MG63 (cell line): ENCODE data around the gene NOTCH1. TPM values are rescaled to one million over a fixed set of nuclear protein-coding genes. Genes with fewer than 3 reads are reported as not detected.

Experiments used
- DNase-seq: peaks from one replicate; pipeline ENCODE4 v3.0.0-alpha.2; 2020
- H3K27me3 ChIP-seq: fragments of 250-450 bp; sonication (Bioruptor Pico); 2 replicates; pipeline ENCODE4 v1.5.1; 2020; ENCODE audit warnings: mild to moderate bottlenecking, moderate library complexity
- H3K36me3 ChIP-seq: fragments of 250-450 bp; sonication (Bioruptor Pico); 2 replicates; pipeline ENCODE4 v1.5.1; 2020; ENCODE audit warnings: mild to moderate bottlenecking, moderate library complexity
- H3K4me3 ChIP-seq: fragments of 250-450 bp; sonication (Bioruptor Pico); 2 replicates; pipeline ENCODE4 v1.5.1; 2020; ENCODE audit warnings: mild to moderate bottlenecking, moderate library complexity
- H3K9me3 ChIP-seq: fragments of 250-450 bp; sonication (Bioruptor Pico); 2 replicates; pipeline ENCODE4 v1.5.1; 2020; ENCODE audit warnings: mild to moderate bottlenecking, moderate library complexity
- total RNA-seq: library from RNA; depleted of rRNA; stranded (reverse); fragments of >200 nt; shearing (Covaris generic); gene quantifications from 2 replicates; pipeline ENCODE4 v1.2.3, GENCODE V29; 2014; ENCODE audit warnings: low replicate concordance

NOTCH1 gene
- total RNA-seq, 1 experiment from 2014 or later, result 4.7 TPM

DNA sequence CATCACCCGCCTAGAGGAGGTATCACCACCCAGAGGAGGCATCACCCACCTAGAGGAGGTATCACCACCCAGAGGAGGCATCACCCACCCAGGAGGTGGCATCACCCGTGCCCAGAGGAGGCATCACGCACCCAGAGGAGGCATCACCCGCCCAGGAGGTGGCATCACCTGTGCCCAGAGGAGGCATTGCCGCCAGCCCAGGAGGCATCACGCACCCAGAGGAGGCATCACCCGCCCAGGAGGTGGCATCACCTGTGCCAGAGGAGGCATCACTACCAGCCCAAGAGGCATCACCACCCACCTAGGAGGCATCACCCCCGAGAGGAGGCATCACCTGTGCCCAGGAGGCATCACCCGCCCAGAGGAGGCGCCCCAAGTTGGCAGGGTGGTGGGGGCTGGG is 2.6 kb downstream of the NOTCH1 start:
- no peaks in the 10 kb centered on the region for H3K9me3 ChIP-seq
- DNase-seq, result no peak
- no peaks in the 10 kb centered on the region for H3K27me3 ChIP-seq
- no peaks in the 10 kb centered on the region for H3K36me3 ChIP-seq
- no peak overlapping the region for H3K4me3 ChIP-seq

DNA sequence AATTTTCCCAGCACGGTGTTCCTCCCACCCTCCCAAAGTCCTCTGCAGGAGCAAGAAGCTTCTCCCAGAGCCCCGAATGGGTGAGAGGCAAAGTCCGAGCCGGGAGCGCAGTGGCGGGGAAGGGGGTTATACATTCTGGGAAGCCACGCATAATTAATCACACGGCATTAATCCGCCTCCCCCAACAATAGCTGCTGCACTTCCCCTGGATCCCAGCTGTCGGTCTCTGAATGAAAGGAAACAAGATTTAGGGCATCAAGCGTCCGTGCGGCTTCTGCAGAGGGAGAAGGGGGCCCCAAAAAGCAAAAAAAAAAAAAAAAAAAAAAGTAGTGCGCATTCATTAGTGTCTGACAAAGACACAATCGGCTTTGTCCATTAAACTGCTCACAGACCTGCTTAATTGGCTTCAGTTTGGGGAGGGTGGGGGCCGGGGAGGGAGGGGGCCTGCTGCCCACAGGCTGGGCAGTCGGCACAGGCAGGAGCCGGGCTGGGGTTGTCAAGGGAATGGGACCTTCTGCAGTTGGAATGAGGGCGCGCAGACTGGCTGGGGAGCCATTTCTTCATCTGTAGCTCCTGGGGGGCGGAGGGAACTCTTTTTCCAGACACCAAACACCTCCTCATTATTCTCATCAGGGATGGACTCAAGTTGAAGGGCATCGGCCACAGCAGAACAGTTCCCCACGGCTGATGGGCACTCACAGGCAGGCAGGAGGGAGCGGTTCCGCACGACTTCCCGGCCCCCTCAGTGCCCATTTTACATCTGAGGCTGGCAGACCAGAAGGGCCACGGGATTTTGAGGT is 3.4 kb downstream of the NOTCH1 start:
- Histone ChIP-seq H3K36me3 (no peaks in the 10 kb centered on the region), H3K27me3 (no peaks in the 10 kb centered on the region), H3K4me3 (no peak overlapping the region), H3K9me3 (no peaks in the 10 kb centered on the region)
- no peak for DNase-seq

DNA sequence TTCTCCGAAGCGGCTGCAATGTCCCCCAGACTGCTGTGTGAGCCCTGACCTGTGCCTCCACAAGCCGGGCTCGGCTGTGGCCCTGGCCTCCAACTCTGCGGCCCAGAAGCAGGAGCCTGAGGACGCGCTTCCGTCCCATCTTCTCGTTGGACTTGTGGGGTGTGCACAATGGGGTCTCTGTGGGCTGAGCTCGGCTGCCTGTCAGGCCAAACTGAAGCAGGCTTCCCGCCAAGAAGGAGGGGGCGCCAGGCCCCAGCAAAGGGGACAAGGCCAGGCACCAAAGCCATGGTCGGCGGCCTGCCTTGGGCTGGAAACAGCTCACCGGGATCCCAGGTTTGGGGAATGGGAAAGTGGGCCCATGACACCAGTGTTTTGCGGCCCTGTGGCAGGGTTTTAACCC is 4.1 kb downstream of the NOTCH1 start:
- Histone ChIP-seq H3K36me3 (no peaks in the 10 kb centered on the region), H3K27me3 (no peaks in the 10 kb centered on the region)

DNA sequence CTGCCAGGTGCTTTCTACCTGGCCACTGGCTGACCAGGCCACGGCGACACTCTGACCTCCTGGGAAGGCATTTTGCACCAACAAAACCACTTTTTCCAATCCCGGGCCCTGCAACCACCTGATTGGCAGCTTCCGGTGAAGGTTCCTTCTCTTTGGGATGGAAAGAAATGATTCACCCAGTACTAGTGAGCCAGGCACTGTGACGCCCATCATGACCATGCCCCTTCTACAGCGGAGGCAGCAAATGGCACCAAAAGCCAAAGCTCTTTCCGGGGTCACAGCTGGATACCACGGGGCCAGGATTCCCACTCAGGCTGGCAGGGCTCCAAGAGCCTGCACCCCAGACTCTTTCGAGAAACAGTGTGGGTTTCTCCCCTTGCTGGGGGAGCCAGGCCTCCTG is 4.7 kb downstream of the NOTCH1 start:
- H3K36me3 ChIP-seq, result no peaks in the 10 kb centered on the region
- no peaks in the 10 kb centered on the region for H3K9me3 ChIP-seq
- H3K4me3 ChIP-seq, result no peak overlapping the region
- DNase-seq, result no peak
- H3K27me3 ChIP-seq, result no peaks in the 10 kb centered on the region

More for the DNA sequence above, 4.1 kb downstream of the NOTCH1 start:
- Histone ChIP-seq H3K4me3 (no peak overlapping the region), H3K9me3 (no peaks in the 10 kb centered on the region)
- no peak for DNase-seq

DNA sequence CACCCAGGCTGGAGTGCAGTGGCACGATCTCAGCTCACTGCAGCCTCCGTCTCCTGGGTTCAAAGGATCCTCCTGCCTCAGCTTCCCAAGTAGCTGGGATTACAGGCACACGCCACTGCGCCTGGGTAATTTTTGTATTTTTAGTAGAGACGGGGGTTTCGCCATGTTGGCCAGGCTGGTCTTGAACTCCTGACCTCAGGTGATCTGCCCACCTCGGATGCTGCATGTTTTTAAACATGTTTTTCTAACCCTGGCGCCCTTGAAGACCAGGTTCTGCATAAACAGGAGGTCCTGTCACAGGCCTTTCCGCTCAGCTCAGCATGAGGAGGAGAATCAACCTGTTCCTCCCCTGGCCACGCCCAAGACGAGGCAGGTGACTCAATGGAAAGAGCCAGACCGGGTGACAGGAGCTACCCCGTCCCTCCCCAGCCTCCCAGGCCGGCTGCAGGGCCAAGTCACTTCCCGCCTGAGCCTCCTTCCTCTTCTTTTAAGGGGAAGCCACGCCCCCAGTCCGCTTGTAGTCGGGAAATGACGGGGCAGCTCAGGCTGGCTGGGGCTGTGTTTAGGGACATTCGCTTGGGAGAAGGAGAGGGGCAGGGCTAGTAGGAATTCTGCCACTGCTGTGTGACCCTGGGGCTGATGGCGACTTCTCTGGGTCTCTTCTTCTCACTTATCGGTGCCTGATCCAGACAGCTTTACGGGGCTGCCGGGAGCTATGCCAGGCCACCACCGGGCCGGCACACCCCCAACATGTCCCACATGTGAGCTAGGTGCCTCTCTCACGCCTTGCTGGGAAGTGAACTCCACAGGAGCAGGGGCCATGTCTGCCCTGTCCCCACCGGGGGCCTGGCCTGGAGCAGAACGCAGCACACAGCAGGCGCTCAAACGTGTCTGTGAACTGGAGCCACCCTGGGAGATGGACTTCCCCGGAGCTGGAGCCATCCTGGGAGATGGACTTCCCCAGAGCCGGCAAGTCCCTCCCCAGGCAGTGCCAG is 6.1 kb downstream of the NOTCH1 start:
- Histone ChIP-seq H3K9me3 (no peaks in the 10 kb centered on the region), H3K27me3 (no peaks in the 10 kb centered on the region), H3K36me3 (no peaks in the 10 kb centered on the region), H3K4me3 (no peak overlapping the region)
- DNase-seq, result no peak

DNA sequence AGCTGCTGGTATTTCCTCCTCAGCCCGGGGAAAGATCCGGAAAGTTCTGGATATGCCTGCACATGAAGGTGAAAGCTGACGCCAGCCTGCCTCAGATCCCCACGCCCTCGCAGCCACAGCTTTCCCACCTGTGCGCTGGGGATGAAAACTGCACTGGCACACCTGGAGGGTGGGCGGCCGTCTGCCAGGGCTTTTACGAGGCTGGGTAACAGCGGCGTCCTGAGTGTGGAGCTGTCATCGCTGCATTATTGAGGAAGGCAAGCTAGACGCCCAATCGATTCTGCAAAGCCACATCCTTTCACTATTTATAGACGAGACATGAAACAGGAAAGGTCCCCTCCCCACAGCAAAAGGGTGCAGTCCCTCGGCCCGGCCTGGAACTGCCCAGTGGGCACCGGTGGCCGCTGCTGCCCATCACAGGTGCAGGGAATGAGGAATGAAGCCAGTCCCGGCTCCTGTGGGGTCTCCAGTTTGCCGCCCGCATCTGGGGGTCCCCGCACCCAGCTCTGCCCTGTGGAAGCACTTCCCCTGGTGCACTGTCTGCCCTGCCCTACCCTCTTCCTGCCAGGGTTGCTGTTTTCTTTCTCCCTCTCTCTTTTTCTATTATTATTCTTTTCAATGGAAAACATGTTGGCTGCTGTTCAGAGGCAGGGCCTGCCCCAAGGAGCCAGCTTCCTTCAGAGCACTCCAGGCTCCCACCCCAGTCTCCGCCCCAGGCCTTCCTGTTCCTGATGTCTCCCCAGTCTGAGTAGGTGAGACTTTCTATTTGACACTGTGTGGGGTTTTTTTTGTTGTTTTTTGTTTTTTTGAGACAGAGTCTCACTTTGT is 7.0 kb downstream of the NOTCH1 start:
- no peak for DNase-seq
- Histone ChIP-seq H3K4me3 (no peak overlapping the region), H3K36me3 (no peaks in the 10 kb centered on the region), H3K27me3 (no peaks in the 10 kb centered on the region), H3K9me3 (no peaks in the 10 kb centered on the region)

DNA sequence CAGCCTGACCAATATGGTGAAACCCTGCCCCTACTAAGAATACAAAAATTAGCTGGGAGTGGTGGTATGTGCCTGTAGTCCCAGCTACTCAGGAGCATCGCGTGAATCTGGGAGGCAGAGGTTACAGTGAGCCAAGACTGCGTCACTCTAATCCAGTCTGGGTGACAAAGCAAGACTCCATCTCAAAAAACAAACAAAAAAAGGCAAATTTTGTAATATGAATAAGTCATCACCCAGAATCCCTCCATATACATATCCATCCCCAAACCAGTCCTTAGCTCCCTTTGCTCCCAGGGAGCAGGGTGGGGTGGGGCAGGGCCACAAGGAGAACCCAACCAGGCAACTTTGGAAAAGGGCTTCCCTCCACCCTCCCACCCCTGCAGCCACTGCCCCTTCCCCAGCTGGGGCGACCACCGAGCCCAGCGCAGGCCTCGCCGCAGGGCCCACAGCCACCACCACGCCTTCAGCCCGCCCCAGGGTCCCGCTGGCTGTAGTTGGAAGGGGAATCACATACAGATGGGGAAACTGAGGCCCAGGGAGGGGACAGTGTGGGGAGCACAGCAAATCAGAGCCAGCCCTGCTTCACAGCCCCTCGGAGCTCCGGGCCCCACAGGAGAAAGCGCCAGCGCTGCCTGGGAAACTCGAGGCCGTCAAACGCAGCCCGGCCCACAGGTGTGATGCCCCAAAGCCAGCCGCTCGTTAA is 7.8 kb downstream of the NOTCH1 start:
- Histone ChIP-seq H3K27me3 (no peaks in the 10 kb centered on the region), H3K9me3 (no peaks in the 10 kb centered on the region), H3K36me3 (no peaks in the 10 kb centered on the region), H3K4me3 (no peak overlapping the region)
- no peak for DNase-seq

DNA sequence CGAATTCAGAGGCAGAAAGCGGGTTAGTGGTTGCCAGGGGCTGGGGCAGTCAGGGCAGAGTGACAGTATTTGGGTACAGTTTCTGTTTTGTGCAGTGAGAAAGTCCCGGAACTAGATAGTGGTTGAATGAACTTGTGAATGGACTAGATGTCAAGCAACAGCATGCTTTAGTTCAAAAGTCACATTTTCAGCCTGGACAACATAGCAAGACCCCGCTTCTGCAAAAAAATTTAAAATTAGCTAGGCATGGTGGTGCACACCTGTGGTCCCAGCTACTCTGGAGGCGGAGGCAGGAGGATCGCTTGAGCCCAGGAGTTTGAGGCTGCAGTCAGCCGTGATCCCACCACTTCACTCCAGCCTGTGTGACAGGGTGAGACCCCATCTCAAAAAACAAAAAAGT is 8.4 kb downstream of the NOTCH1 start:
- H3K36me3 ChIP-seq, result no peaks in the 10 kb centered on the region
- no peak overlapping the region for H3K4me3 ChIP-seq
- DNase-seq, result no peak
- H3K9me3 ChIP-seq, result no peaks in the 10 kb centered on the region
- no peaks in the 10 kb centered on the region for H3K27me3 ChIP-seq

DNA sequence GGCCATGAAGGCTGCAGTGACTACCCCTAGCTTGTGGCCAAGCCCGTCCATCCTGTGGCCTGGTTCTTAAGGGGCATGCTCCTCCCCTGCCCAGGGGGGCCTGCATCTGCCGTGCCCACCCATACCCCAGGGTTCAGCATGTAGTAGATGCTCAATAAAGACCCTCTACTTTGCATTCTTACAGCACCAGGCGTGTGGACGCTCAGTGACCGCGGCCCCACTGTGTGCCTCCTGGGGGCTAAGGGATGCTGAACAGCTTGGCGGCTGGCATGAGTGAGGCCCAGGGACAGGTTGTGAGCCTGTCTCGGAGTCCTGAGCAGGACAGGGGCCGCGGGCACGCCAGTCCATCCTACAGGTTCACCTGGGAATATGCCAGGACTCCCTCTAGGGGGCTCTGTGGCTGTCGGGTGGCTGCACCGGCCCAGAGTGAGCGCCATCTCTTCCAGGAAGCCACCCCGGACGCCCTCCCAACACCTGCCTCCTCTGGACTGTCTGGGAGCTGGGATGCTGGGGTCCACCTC is 9.1 kb downstream of the NOTCH1 start:
- no peak for DNase-seq
- H3K4me3 ChIP-seq, result no peak overlapping the region
- H3K9me3 ChIP-seq, result no peaks in the 10 kb centered on the region
- no peaks in the 10 kb centered on the region for H3K27me3 ChIP-seq
- no peaks in the 10 kb centered on the region for H3K36me3 ChIP-seq

DNA sequence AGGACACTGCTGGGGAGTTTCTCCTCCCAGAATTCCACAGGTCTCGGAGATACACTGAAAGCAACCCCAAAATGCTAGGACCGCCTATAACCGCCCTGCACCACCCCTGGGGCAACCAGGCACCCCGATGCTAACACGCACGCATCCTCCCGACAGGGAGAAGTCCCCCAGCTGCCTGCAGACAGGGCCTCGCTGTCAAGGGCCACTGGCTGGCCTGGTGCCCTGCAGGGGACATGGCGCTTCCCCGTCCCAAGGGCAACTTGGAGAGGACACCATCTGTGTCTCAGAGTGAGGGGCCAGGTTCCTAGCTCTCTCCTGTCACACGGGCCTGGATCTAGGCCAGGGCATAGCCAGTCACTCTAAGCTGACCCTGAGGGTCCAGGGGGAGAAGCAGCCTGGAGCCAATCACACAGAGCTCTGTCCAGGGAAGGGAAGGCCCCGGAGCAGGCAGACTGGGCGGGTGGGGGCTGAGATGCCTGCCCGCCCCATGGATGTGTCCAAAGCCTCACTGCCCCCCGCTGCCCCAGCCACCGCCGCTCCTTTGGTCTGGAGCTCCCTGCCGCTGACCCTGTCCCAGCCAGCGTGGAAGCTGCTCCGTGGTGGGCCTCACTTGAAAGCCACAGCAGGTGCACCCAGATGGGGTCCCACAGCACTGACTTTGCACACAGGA is 9.7 kb downstream of the NOTCH1 start:
- no peak for DNase-seq
- Histone ChIP-seq H3K36me3 (no peaks in the 10 kb centered on the region), H3K4me3 (no peak overlapping the region), H3K9me3 (no peaks in the 10 kb centered on the region), H3K27me3 (no peaks in the 10 kb centered on the region)

DNA sequence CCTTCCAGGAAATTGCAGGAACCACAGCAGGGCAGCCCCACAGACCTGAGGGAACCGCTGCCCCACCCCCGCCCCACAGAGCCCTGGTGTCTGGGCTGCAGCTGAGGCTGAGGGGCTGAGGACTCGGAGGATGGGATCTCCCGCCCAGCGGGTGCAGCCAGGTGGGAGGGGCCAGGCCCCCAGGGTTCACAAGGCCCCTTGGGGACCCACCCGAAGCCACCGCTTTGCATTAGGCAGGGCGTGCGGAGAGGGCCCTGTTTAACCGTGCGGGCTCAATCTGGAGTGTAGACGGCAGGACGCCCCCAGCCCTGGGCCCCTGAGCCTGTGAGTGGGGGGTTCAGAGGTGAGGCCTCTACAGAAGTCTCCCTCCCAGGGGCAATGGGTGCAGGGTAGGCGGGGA is 10.8 kb downstream of the NOTCH1 start:
- Histone ChIP-seq H3K27me3 (no peaks in the 10 kb centered on the region), H3K4me3 (no peak overlapping the region), H3K9me3 (no peaks in the 10 kb centered on the region), H3K36me3 (no peaks in the 10 kb centered on the region)
- no peak for DNase-seq

DNA sequence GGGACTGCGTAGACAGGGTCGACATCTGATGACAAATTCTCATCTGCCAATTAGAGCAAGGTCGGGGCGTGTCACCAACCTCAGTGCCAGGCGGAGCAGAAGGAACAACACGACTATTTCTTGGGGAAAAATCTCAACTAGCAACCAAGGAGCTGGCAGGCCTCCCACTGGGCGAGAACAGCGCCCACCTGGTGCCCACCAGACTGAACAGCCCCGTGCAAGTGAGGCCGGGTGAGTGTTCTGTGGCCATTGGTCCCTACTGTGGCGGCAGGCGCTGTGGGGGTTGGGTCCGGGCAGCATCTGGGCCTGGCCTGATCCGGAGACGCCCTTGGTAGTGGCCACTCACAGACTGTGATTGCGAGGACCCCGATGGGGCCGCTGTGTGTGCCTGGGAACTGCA is 11.5 kb downstream of the NOTCH1 start:
- DNase-seq, result no peak
- Histone ChIP-seq H3K36me3 (no peaks in the 10 kb centered on the region), H3K27me3 (no peaks in the 10 kb centered on the region)

DNA sequence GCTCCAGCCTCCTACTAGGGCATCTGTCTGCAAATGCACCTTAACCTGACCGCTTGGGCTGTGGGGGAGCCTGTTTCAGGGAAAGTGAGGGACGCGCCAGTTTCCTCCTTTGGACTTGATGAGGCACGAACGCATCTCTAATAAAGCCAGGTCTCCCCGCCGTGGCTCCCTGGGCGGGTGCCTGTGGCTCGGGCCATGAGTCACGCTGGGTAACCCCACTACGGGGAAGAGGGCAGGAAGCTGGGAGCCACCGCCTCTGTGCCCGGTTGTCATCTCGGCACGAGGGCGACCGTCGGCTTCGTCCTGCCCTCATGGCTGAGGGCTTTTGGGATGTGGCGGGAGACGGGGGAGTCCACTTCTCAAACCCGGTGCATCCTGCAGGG is 12.1 kb downstream of the NOTCH1 start:
- H3K27me3 ChIP-seq, result no peaks in the 10 kb centered on the region
- no peak for DNase-seq
- H3K4me3 ChIP-seq, result no peak overlapping the region

More for the DNA sequence above, 11.5 kb downstream of the NOTCH1 start:
- Histone ChIP-seq H3K9me3 (no peaks in the 10 kb centered on the region), H3K4me3 (no peak overlapping the region)

DNA sequence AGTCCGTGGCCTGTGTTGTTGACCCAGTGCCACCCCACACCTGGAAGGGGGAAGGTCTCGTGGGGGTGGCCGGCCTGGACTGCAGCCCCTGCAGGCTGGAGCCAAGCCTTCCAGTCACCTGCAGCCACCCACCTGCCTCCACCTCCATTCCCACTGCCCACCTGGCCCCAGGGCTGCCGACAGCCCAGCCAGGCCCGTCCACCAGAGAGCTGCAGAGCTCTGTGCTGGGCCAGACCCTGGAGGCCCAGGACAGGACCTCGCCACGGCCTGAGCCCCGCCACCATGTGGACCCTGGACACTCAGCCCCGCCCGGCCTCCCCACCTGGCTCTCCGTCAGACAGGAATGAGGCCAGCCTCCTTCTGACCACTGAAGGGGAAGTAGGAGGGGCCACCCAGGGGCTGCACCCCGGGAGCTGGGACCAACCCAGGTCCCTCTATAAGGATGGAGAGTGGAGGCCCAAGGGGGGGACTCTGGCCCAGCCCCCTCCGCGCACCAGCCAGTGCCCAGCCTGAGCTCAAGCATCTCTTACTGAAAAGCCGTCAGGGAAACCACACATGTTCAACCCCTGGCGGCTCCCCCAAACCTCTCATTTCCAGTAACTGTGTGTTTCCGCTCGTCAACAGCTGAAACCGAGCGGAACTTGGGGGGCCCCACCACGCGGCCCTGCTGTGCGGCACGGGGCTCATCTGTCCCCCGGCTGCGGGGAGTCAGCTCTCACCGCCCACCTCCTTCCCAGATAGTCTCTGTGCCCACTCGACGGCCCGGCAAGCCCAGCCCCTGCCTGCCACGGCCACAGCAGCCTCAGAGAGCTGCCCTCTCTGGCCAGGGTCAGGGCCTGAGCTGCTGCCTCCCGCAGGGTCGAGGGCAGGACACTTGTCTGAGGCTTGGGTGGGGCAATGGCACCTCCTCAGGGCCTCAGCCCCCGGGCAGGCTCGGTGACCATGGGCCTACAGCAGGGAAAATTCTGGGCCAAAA is 12.8 kb downstream of the NOTCH1 start:
- no peaks in the 10 kb centered on the region for H3K9me3 ChIP-seq
- H3K36me3 ChIP-seq, result no peaks in the 10 kb centered on the region
- no peaks in the 10 kb centered on the region for H3K27me3 ChIP-seq
- DNase-seq, result no peak
- H3K4me3 ChIP-seq, result no peak overlapping the region

More for the DNA sequence above, 12.1 kb downstream of the NOTCH1 start:
- H3K9me3 ChIP-seq, result no peaks in the 10 kb centered on the region
- H3K36me3 ChIP-seq, result no peaks in the 10 kb centered on the region
